Testis (tissue), 2 donors: Measurements from ENCODE around the gene CISD2.

Experiments used
- CTCF ChIP-seq, 3 experiments: fragments of 450-650 bp in 2 of 3; fragments of 200-600 bp in 1 of 3; sonication (generic) in 1 of 3; IDR thresholded peaks; one replicate each; pipeline ENCODE4 v1.5.1; 2016 to 2019; ENCODE audit warnings: antibody characterized with exemption in 3 of 3, mild to moderate bottlenecking in 2 of 3, moderate library complexity in 1 of 3
- POLR2A ChIP-seq: fragments of 450-650 bp; IDR thresholded peaks from one replicate; pipeline ENCODE4 v1.6.1; 2017; ENCODE audit warnings: antibody characterized with exemption, mild to moderate bottlenecking, moderate library complexity

DNA sequence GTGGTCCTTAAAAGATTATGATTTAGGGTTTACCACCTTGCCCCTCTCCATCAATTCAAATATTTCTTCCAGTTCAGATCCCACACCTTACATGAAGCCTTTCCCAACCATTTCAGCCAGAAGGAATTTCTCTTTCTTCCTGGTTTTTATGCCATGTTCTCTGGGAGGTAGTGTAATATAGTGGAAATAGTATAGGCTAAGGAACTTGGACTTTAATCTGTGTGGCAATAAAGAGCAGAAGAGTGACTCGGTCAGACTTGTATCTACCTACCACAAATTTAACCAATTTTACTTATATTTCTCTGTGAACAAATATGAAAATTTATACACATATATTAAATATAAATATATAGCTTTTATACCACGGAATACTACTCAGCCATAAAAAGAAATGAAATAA is 18.4 kb upstream of the CISD2 start:
- TF ChIP-seq CTCF (IDR thresholded peaks at IDR 0.05) = no peak
- no peak for TF ChIP-seq POLR2A
